Smooth muscle cell (in vitro differentiated cells): ENCODE measurements around the gene IPO5. TPM values are rescaled to one million over a fixed set of nuclear protein-coding genes. Genes with fewer than 3 reads are reported as not detected.
"Not testable (repeated sequence)": the region's sequence is repeated elsewhere in the genome, so short reads cannot be mapped to it uniquely, and the experiment has no call there.

Source experiments
- DNase-seq: peaks from one replicate; lab custom pipeline; 2025; ENCODE audit not compliant: unreplicated experiment; lab: John Stamatoyannopoulos, UW
- H2AFZ ChIP-seq: fragments of 200-600 bp; sonication (generic); 2 replicates; pipeline ENCODE4 v1.6.0; 2016; ENCODE audit warnings: antibody characterized with exemption, low read depth, mild to moderate bottlenecking
- H3F3A ChIP-seq: fragments of 200-600 bp; sonication (generic); 2 replicates; pipeline ENCODE4 v1.6.0; 2017; ENCODE audit warnings: antibody characterized with exemption, low read depth
- H3K27ac ChIP-seq: fragments of 200-600 bp; sonication (generic); 2 replicates; pipeline ENCODE4 v1.5.1; 2016; ENCODE audit warnings: low read depth, mild to moderate bottlenecking
- H3K27me3 ChIP-seq: fragments of 200-600 bp; sonication (generic); 2 replicates; pipeline ENCODE4 v1.6.1; 2016; ENCODE audit warnings: low read depth, mild to moderate bottlenecking
- H3K36me3 ChIP-seq: fragments of 200-600 bp; sonication (generic); 2 replicates; pipeline ENCODE4 v1.5.1; 2016; ENCODE audit warnings: low read depth
- H3K4me1 ChIP-seq: fragments of 200-600 bp; sonication (generic); 2 replicates; pipeline ENCODE4 v1.5.1; 2016; ENCODE audit warnings: low read depth
- H3K4me2 ChIP-seq: fragments of 200-600 bp; sonication (generic); 2 replicates; pipeline ENCODE4 v1.6.0; 2016; ENCODE audit warnings: mild to moderate bottlenecking
- H3K4me3 ChIP-seq: fragments of 200-600 bp; sonication (generic); 2 replicates; pipeline ENCODE4 v1.5.1; 2016; ENCODE audit warnings: mild to moderate bottlenecking
- H3K79me2 ChIP-seq: fragments of 200-600 bp; sonication (generic); 2 replicates; pipeline ENCODE4 v1.6.0; 2016; ENCODE audit warnings: low read depth, mild to moderate bottlenecking
- H3K9ac ChIP-seq: fragments of 200-600 bp; sonication (generic); 2 replicates; pipeline ENCODE4 v1.6.0; 2016; ENCODE audit warnings: low read depth
- H3K9me3 ChIP-seq: fragments of 200-600 bp; sonication (generic); replicated peaks from 2 replicates; pipeline ENCODE4 v1.5.1; 2016; ENCODE audit warnings: low read depth
- H4K20me1 ChIP-seq: fragments of 200-600 bp; sonication (generic); 2 replicates; pipeline ENCODE4 v1.6.0; 2016; ENCODE audit warnings: low read depth
- CTCF ChIP-seq: fragments of 200-600 bp; sonication (generic); IDR thresholded peaks from 2 replicates; pipeline ENCODE4 v1.5.1; 2017; ENCODE audit warnings: borderline replicate concordance, mild to moderate bottlenecking, antibody characterized with exemption; ENCODE audit not compliant: insufficient read depth, poor library complexity, severe bottlenecking
- WGBS: methylation state at CpG from one replicate; pipeline ENCODE4 v1.1.7; 2016; ENCODE audit warnings: low lambda C conversion rate; 5-methylcytosine and 5-hydroxymethylcytosine counted together
- polyA plus RNA-seq: library from polyadenylated mRNA; unstranded; fragments of >200 nt; fragmentation: Nextera tagmentation; extraction: Ambion mirVana; gene quantifications from 2 replicates; pipeline ENCODE4 v1.2.1, GENCODE V29; 2016
- total RNA-seq: library from RNA; depleted of rRNA; stranded (reverse); fragments of >200 nt; gene quantifications from 2 replicates; pipeline ENCODE4 v1.2.3, GENCODE V29; 2014

IPO5 gene
- total and polyA plus RNA-seq, 2 experiments from 2014 or later, result 42.9 to 78.6 TPM

- H3K9me3 ChIP-seq, result no peaks in the 10 kb centered on the region
- H3K4me3 ChIP-seq, result no peak overlapping the region
- 90% methylated on average over 4 of the region's 4 CpGs for WGBS
- no peak overlapping the region for H3K9ac ChIP-seq
- no peak overlapping the region for H3K4me2 ChIP-seq
- H3K36me3 ChIP-seq, result no peaks in the 10 kb centered on the region
- no peaks in the 10 kb centered on the region for H3K4me1 ChIP-seq
- no peak overlapping the region for H3K27ac ChIP-seq
- H2AFZ ChIP-seq, result no peak overlapping the region
- no peak for DNase-seq
- TF ChIP-seq CTCF, result no peak
- H4K20me1 ChIP-seq, result no peaks in the 10 kb centered on the region
- H3F3A ChIP-seq, result no peaks in the 10 kb centered on the region
- H3K79me2 ChIP-seq, result no peaks in the 10 kb centered on the region
- no peaks in the 10 kb centered on the region for H3K27me3 ChIP-seq
Measured at GRCh38 chr13:97951376-97951775, 2.1 kb upstream of the IPO5 start.

GRCh38 chr13:97952831-97953230 lies 644 bp upstream of the IPO5 start:
- not testable (repeated sequence) for H4K20me1 ChIP-seq, H3K36me3 ChIP-seq, H3F3A ChIP-seq, H3K9ac ChIP-seq, H3K79me2 ChIP-seq, H3K4me2 ChIP-seq, H3K27me3 ChIP-seq, H3K4me1 ChIP-seq, H3K4me3 ChIP-seq, DNase-seq, H3K9me3 ChIP-seq, H2AFZ ChIP-seq, H3K27ac ChIP-seq
- 90% methylated on average over 4 of the region's 4 CpGs for WGBS

GRCh38 chr13:97961340-97961739 lies 7.9 kb downstream of the IPO5 start:
- no peaks in the 10 kb centered on the region for H3K4me1 ChIP-seq
- H3K27ac ChIP-seq, result no peak overlapping the region
- no peaks in the 10 kb centered on the region for H3K9me3 ChIP-seq
- no peak overlapping the region for H2AFZ ChIP-seq
- H3K4me2 ChIP-seq, result no peak overlapping the region
- H3F3A ChIP-seq, result no peaks in the 10 kb centered on the region
- DNase-seq, result no peak
- no peak overlapping the region for H3K9ac ChIP-seq
- no peaks in the 10 kb centered on the region for H3K79me2 ChIP-seq
- no peak for TF ChIP-seq CTCF
- no peaks in the 10 kb centered on the region for H4K20me1 ChIP-seq
- H3K4me3 ChIP-seq, result no peak overlapping the region
- 83% methylated on average over 6 of the region's 6 CpGs for WGBS
- no peaks in the 10 kb centered on the region for H3K36me3 ChIP-seq
- H3K27me3 ChIP-seq, result no peaks in the 10 kb centered on the region

GRCh38 chr13:97962887-97963286 lies 9.4 kb downstream of the IPO5 start:
- Histone ChIP-seq H3K4me1 (no peaks in the 10 kb centered on the region), H3F3A (no peaks in the 10 kb centered on the region), H3K4me2 (no peak overlapping the region), H3K79me2 (no peaks in the 10 kb centered on the region), H3K27ac (no peak overlapping the region), H3K27me3 (no peaks in the 10 kb centered on the region), H3K9me3 (no peaks in the 10 kb centered on the region), H3K9ac (no peak overlapping the region), H3K4me3 (no peak overlapping the region), H3K36me3 (no peaks in the 10 kb centered on the region), H4K20me1 (no peaks in the 10 kb centered on the region), H2AFZ (no peak overlapping the region)
- WGBS, result 88% methylated on average over 2 of the region's 2 CpGs
- no peak for DNase-seq
- no peak for TF ChIP-seq CTCF
